GM18508 (cell line): ENCODE measurements around the gene KCNIP4.
A peak's percentile ranks its signal among the peaks of the same experiment; 100 is the strongest.
"Not testable (repeated sequence)": the region's sequence is repeated elsewhere in the genome, so short reads cannot be mapped to it uniquely, and the experiment has no call there.

ENCODE experiments used
- ATAC-seq: cut with Tn5 transposase; IDR thresholded peaks from one replicate; pipeline ENCODE4 v1.9.1; 2021; ENCODE audit warnings: moderate number of reproducible peaks; ENCODE audit not compliant: insufficient read depth, unreplicated experiment

KCNIP4 gene

DNA sequence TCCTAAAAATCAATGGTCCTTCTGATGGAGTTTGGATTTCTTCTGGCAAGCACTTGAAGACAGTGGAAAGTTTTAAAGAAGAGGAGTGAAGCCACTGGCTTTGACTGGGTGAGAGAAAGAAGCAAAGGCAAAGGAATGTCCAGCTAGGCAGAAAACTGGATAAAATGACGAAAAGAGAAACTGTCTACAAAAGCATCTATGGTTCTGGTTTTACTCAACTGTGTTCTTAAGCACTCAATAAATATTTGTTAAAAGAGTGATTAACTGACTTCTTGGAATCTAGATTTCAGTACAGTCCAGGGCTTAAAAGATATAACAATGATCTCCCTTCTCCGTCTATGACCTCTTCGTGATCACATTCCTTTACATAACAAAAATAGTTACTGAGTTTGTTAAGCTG is 1195.9 kb downstream of the KCNIP4 start:
- ATAC-seq = no peak

DNA sequence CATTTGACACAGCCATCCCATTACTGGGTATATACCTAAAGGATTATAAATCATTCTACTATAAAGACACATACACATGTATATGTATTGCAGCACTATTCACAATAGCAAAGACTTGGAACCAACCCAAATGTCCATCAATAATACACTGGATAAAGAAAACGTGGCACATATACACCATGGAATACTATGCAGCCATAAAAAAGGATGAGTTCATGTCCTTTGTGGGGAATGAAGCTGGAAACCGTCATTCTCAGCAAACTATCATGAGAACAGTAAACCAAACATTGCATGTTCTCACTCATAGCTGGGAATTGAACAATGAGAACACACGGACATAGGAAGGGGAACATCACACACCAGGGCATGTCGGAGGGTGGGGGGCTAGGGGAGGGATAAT is 1202.6 kb downstream of the KCNIP4 start:
- ATAC-seq = not testable (repeated sequence)

DNA sequence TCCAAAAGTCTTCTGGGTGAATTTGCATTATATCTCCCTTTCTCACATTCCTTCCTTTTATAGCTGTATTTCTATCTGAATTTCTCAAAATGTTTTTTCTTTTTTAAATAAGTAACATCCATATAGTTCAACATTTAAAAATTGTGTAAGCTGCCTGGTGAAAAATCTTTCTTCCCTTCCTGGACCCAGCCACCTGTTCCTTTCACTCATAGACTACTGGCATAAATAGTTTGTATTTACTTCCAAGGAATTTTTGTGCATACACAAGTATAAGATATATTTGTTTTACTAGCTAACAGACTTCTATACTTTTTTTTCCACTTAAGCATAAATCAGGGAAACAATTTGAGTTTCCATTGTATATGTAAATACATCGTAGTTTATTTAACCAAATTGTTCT is 1212.6 kb downstream of the KCNIP4 start:
- ATAC-seq = no peak

GRCh38 chr4:20724915-20725314 is 1223.7 kb downstream of the KCNIP4 start:
- no peak for ATAC-seq

- no peak for ATAC-seq
Observed at GRCh38 chr4:20723463-20723862, 1225.1 kb downstream of the KCNIP4 start.

GRCh38 chr4:20723019-20723418 is 1225.6 kb downstream of the KCNIP4 start:
- no peak for ATAC-seq

- ATAC-seq = no peak
Observed at GRCh38 chr4:20711335-20711734, 1237.2 kb downstream of the KCNIP4 start.

DNA sequence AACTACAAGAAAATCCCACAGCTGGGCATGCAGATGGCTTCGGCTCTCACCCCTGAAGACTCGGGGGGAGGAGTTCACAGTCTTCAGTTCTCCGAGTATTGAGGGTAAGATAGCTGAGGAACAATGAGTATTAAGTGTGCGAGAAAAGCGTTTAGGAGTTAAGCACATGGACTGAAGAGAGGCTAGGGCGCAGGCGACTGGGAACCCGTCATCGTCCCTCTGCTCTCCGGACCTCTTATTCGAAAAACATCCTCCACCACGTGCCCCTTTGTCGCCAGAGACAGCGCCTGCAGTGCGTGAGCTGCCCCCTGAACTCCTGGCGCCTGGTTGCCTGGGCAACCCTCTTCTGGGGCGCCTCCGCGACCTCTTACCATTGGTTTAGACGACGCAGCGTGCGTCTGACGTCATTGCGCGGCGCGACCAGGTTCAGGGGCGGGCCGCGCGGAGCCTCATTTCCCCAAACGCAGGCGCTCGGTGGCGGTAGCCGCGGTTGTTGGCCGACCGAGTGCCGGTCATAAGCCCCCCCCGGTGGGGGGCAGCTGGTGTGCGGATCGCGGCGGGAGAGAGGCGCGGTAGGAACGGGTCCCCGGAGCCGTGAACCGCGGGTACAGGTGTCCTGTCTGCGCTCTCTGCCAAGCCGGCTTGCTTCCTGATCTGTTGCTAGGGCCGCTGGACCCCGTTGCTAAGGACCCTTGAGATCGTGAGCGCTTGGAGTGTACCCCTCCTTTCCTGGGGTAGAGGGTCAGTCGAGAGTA is 1248.4 kb downstream of the KCNIP4 start, which contains the start of gene PACRGL:
TSS of gene PACRGL (plus strand) at position 452 of the 755 bp plus-strand sequence. CDS start 4,024 bp downstream, outside the sequence.
- peak; percentile 98 for ATAC-seq

DNA sequence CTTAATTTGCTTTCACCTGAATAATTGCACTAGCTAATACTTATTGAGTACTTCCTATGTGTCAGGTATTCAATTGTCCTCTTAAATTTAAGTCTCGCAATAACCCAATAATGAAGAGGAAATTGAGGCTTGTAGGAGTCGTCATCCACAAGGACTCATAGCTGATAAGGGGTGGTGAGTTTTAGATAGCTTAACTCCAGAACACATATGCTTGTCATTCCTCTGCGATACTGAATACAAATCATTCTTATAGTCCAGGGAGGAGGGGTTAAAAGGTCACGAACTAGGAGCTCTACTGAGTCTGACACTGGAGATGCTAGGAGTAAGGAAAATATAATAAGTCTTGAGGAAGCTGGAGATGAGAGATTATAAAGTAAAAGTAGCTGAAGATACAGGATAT is 1249.8 kb downstream of the KCNIP4 start:
- no peak for ATAC-seq

- no peak for ATAC-seq
Observed at GRCh38 chr4:20698382-20698781, 1250.2 kb downstream of the KCNIP4 start.

- no peak for ATAC-seq
Observed at GRCh38 chr4:20696815-20697214, 1251.8 kb downstream of the KCNIP4 start.

DNA sequence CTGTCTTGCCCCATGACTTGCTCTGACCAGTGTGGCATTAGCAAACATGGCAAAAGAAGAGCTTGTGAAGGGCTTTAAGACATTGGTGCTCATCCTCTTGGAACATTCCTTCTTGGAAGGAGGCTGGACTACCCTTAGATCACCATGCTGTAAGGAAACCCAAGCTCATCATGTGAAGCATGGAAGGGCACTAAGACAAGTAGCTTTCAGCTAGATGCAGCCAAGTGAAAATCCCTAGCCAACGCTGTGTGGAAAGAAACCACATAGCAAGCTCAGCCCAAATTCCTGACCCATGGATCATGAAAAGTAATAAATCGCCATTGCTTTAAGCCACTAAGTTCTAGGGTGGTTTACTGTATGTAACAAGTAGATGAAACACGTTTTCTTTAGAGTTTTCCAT is 1260.7 kb downstream of the KCNIP4 start:
- ATAC-seq = no peak

DNA sequence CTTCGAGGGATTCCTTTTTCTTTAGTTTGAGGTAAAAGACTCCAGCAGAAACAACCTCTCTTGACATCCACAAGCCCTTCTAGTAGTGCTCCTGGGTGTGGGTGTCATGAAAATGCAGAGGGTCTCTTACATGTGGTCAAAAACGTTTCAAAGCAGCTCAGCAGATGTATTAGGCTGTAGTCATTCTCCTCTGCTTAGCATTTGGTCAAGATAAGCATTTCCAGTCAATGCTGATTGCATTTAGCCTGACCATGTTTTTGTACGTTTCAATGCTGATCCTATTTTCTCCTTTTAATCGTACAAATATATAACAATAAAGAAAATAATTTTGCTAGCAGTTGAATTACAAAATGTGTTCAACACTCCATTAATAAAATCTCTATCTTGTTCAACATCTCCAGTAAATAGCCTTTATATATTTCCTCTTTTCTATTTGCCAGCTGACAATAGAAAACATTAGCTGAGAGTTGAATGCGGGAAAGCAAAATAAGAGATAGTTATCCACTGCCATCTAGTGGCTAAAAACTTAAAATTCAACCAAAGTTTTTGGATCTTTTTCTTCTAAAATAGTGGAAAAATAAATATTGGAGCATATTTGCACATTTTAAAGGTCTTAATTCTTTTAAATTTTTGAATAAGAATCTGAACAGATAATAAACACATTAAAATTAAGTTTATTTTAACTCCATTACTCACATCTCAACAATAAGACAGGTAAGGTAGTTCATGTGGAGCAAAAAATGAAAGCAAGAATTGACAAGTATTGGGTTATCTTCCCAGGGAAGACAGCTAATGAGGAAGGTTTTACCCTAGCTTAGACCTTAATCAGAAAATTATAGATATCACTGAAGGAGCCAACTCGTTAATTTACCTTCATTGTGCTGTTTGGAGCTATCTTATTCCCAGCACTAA is 1263.5 kb downstream of the KCNIP4 start:
- ATAC-seq = no peak

DNA sequence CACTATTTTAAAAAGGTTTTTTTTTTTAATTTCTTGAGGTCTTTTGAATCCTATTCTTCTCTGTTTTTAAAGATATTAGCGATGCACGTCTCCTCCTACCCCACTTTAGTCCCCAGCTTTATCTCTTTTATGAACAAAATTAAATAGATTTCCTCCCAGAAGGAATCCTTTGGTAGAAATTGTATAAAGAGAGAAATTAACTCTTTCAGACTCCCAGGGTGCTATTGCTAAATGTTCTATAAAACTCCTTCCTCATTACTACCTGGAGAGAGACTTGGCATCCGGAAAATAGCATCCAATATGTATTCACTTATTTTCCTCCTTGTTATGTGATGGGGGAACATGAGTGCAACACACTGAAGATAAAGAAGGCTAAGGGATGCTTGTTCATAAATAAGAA is 1264.8 kb downstream of the KCNIP4 start:
- no peak for ATAC-seq

DNA sequence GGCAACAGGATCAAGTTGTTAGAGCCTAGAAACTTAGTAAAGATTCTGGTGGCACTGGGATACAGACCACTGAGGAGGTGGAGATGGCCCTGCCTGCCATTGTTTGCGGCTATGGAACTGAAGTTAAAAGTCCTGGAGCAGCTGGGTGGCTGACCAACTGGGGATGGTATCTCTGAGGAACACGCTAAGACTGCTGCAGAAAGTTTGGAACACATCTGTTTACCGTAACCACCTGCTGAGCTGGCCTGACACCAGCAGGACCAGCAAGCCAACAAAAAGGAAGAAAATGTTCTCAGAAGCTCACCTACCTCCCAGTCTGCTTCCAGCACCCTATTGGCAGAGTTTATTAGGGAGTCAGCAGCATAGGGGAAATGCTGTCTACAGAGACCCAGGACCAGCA is 1265.7 kb downstream of the KCNIP4 start:
- ATAC-seq = no peak

DNA sequence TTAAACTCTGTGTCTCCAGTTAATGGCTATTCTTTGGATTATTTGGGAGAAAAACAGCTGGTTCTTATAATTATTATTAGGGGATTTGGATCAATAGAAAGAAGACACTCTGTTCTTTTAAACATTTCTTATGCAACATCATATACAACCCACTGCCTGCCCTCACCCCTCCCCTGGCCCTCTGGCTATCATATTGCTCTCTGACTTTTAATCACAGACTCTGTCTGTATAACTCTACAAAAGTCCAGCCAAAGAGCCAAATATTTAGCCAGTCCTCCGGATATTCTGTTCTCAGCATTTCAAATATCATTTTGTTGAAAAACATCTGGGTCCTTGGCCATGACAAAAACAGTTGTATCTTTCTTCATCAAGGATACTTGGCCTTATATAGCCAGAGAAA is 1267.3 kb downstream of the KCNIP4 start:
- no peak for ATAC-seq

GRCh38 chr4:20680736-20681135 is 1267.8 kb downstream of the KCNIP4 start:
- ATAC-seq = no peak

- ATAC-seq = no peak
Observed at GRCh38 chr4:20679951-20680350, 1268.6 kb downstream of the KCNIP4 start.
